Tibial nerve (tissue), 3 donors: ENCODE results near the gene LNPK.

Experiments used
- POLR2A ChIP-seq, 2 donors: fragments of 450-650 bp; IDR thresholded peaks; one replicate each; pipeline ENCODE4 v1.6.1; 2017; ENCODE audit warnings: antibody characterized with exemption in 2 of 2, mild to moderate bottlenecking in 2 of 2, moderate library complexity in 2 of 2
- TF ChIP-seq, protein P1 (sequence below), 5 experiments: fragments of 200-600 bp in 3 of 5; fragments of 450-650 bp in 2 of 5; sonication (generic) in 3 of 5; IDR thresholded peaks; one replicate each; pipeline ENCODE4 v1.5.1; 2016 to 2019; ENCODE audit warnings: antibody characterized with exemption in 5 of 5, mild to moderate bottlenecking in 3 of 5, moderate library complexity in 2 of 5

- no peak for TF ChIP-seq POLR2A (IDR thresholded peaks at IDR 0.05)
- TF ChIP-seq, protein P1, sequence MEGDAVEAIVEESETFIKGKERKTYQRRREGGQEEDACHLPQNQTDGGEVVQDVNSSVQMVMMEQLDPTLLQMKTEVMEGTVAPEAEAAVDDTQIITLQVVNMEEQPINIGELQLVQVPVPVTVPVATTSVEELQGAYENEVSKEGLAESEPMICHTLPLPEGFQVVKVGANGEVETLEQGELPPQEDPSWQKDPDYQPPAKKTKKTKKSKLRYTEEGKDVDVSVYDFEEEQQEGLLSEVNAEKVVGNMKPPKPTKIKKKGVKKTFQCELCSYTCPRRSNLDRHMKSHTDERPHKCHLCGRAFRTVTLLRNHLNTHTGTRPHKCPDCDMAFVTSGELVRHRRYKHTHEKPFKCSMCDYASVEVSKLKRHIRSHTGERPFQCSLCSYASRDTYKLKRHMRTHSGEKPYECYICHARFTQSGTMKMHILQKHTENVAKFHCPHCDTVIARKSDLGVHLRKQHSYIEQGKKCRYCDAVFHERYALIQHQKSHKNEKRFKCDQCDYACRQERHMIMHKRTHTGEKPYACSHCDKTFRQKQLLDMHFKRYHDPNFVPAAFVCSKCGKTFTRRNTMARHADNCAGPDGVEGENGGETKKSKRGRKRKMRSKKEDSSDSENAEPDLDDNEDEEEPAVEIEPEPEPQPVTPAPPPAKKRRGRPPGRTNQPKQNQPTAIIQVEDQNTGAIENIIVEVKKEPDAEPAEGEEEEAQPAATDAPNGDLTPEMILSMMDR (IDR thresholded peaks at IDR 0.05) = no peak
Observed at GRCh38 chr2:175999283-175999819, 2.7 kb downstream of the LNPK start.
